HG02571 (cell line): Measurements from ENCODE around the gene TRIM33.
A peak's percentile ranks its signal among the peaks of the same experiment; 100 is the strongest.
"Not testable (repeated sequence)": the region's sequence is repeated elsewhere in the genome, so short reads cannot be mapped to it uniquely, and the experiment has no call there.

ENCODE experiments used
- ATAC-seq: cut with Tn5 transposase; IDR thresholded peaks from one replicate; pipeline ENCODE4 v1.9.1; 2021; ENCODE audit warnings: mild to moderate bottlenecking, moderate library complexity; ENCODE audit not compliant: unreplicated experiment

The TRIM33 gene

GRCh38 chr1:114512595-114513280 lies 1.7 kb upstream of the TRIM33 start:
- no peak for ATAC-seq

GRCh38 chr1:114510274-114511031 lies 550 bp downstream of the TRIM33 start:
- peak; percentile 58 for ATAC-seq

- ATAC-seq, result no peak
These were observed 1.3 kb downstream of the TRIM33 start for GRCh38 chr1:114509596-114510273.

- ATAC-seq, result no peak
These were observed 2.6 kb downstream of the TRIM33 start for GRCh38 chr1:114508386-114508898.

- ATAC-seq, result no peak
These were observed 3.5 kb downstream of the TRIM33 start for GRCh38 chr1:114507513-114507912.

- no peak for ATAC-seq
These were observed 5.8 kb downstream of the TRIM33 start for GRCh38 chr1:114505148-114505561.

GRCh38 chr1:114503916-114504422 lies 7.0 kb downstream of the TRIM33 start:
- no peak for ATAC-seq

GRCh38 chr1:114502080-114502479 lies 8.9 kb downstream of the TRIM33 start:
- no peak for ATAC-seq

- ATAC-seq, result no peak
These were observed 11.5 kb downstream of the TRIM33 start for GRCh38 chr1:114499478-114499877.

GRCh38 chr1:114496089-114496488 lies 14.9 kb downstream of the TRIM33 start:
- no peak for ATAC-seq

- ATAC-seq, result no peak
These were observed 15.5 kb downstream of the TRIM33 start for GRCh38 chr1:114495486-114495885.

GRCh38 chr1:114492978-114493377 lies 18.0 kb downstream of the TRIM33 start:
- no peak for ATAC-seq

GRCh38 chr1:114490274-114490693 lies 20.7 kb downstream of the TRIM33 start:
- no peak for ATAC-seq

- no peak for ATAC-seq
These were observed 22.3 kb downstream of the TRIM33 start for GRCh38 chr1:114488739-114489138.

- ATAC-seq, result no peak
These were observed 25.7 kb downstream of the TRIM33 start for GRCh38 chr1:114485286-114485685.

GRCh38 chr1:114482585-114482984 lies 28.4 kb downstream of the TRIM33 start:
- peak; percentile 56 for ATAC-seq

GRCh38 chr1:114479636-114480035 lies 31.4 kb downstream of the TRIM33 start:
- ATAC-seq, result not testable (repeated sequence)

GRCh38 chr1:114479134-114479533 lies 31.9 kb downstream of the TRIM33 start:
- ATAC-seq, result no peak

- ATAC-seq, result no peak
These were observed 37.2 kb downstream of the TRIM33 start for GRCh38 chr1:114473796-114474195.

- ATAC-seq, result no peak
These were observed 38.6 kb downstream of the TRIM33 start for GRCh38 chr1:114472408-114472807.

GRCh38 chr1:114470681-114471080 lies 40.3 kb downstream of the TRIM33 start:
- ATAC-seq, result no peak
